Astrocyte (in vitro differentiated cells and primary cell): Measurements from ENCODE around the gene ALDOB. TPM values are rescaled to one million over a fixed set of nuclear protein-coding genes. Genes with fewer than 3 reads are reported as not detected.

Experiments used
- DNase-seq: peaks from one replicate; pipeline ENCODE4 v3.0.0-alpha.2; 2010; ENCODE audit warnings: low read depth
- FAIRE-seq: peaks from 2 replicates; lab custom pipeline; 2011; peaks lifted over from hg19 to GRCh38; lab: Jason Lieb, UNC
- H2AFZ ChIP-seq: 2 replicates; pipeline ENCODE4 v1.6.0; 2012; ENCODE audit warnings: low read depth, low read length, inconsistent platforms
- H3K27ac ChIP-seq: 2 replicates; pipeline ENCODE4 v1.5.1; 2011; ENCODE audit warnings: low read depth, low read length, inconsistent platforms
- H3K27me3 ChIP-seq: 2 replicates; pipeline ENCODE4 v1.6.0; 2011; ENCODE audit warnings: low read length, inconsistent platforms; ENCODE audit not compliant: insufficient read depth
- H3K36me3 ChIP-seq: 2 replicates; pipeline ENCODE4 v1.5.1; 2011; ENCODE audit warnings: low read length, inconsistent platforms; ENCODE audit not compliant: insufficient read depth
- H3K4me1 ChIP-seq: 2 replicates; pipeline ENCODE4 v1.5.1; 2011; ENCODE audit warnings: low read length, inconsistent platforms; ENCODE audit not compliant: insufficient read depth
- H3K4me2 ChIP-seq: 2 replicates; pipeline ENCODE4 v1.6.0; 2012; ENCODE audit warnings: low read length, inconsistent platforms
- H3K4me3 ChIP-seq: 2 replicates; pipeline ENCODE4 v1.5.1; 2011; ENCODE audit warnings: low read depth, mild to moderate bottlenecking, low read length, inconsistent platforms; ENCODE audit not compliant: insufficient read depth
- H3K79me2 ChIP-seq: 2 replicates; pipeline ENCODE4 v1.6.0; 2012; ENCODE audit warnings: mild to moderate bottlenecking, low read length, inconsistent platforms; ENCODE audit not compliant: insufficient read depth
- H3K9ac ChIP-seq: 2 replicates; pipeline ENCODE4 v1.6.0; 2012; ENCODE audit warnings: mild to moderate bottlenecking, low read length, inconsistent platforms
- H3K9me3 ChIP-seq: 2 replicates; pipeline ENCODE4 v1.5.1; 2012; ENCODE audit warnings: low read depth, mild to moderate bottlenecking, low read length, inconsistent platforms; ENCODE audit not compliant: insufficient read depth
- H4K20me1 ChIP-seq: 2 replicates; pipeline ENCODE4 v1.6.0; 2012; ENCODE audit warnings: low read length, inconsistent platforms; ENCODE audit not compliant: insufficient read depth
- H3K27ac Mint-ChIP-seq: one replicate; pipeline ENCODE4 v1.8.0; 2021; ENCODE audit warnings: mild to moderate bottlenecking, mixed read lengths; ENCODE audit not compliant: unreplicated experiment
- H3K27me3 Mint-ChIP-seq: one replicate; pipeline ENCODE4 v1.8.0; 2021; ENCODE audit warnings: low read depth, mixed read lengths; ENCODE audit not compliant: unreplicated experiment
- H3K36me3 Mint-ChIP-seq: one replicate; pipeline ENCODE4 v1.8.0; 2021; ENCODE audit warnings: low read depth, mixed read lengths; ENCODE audit not compliant: unreplicated experiment
- H3K4me1 Mint-ChIP-seq: one replicate; pipeline ENCODE4 v1.8.0; 2021; ENCODE audit warnings: low read depth, mixed read lengths; ENCODE audit not compliant: unreplicated experiment
- H3K4me3 Mint-ChIP-seq: one replicate; pipeline ENCODE4 v1.8.0; 2021; ENCODE audit warnings: mild to moderate bottlenecking, moderate library complexity, mixed read lengths; ENCODE audit not compliant: unreplicated experiment
- H3K9me3 Mint-ChIP-seq: one replicate; pipeline ENCODE4 v1.8.0; 2021; ENCODE audit warnings: mild to moderate bottlenecking, mixed read lengths; ENCODE audit not compliant: unreplicated experiment
- CTCF ChIP-seq: IDR thresholded peaks from 2 replicates; pipeline ENCODE4 v1.5.1; 2011; ENCODE audit warnings: low read depth, mild to moderate bottlenecking, inconsistent platforms, low read length, moderate library complexity; ENCODE audit not compliant: insufficient read depth
- EZH2 ChIP-seq: IDR thresholded peaks from 2 replicates; pipeline ENCODE4 v1.6.1; 2012; ENCODE audit warnings: mild to moderate bottlenecking, low read length, inconsistent platforms; ENCODE audit not compliant: insufficient read depth
- total RNA-seq: library from RNA; stranded (reverse); gene quantifications from 2 replicates; pipeline ENCODE4 v1.2.1, GENCODE V29; 2021

Gene ALDOB
- total RNA-seq, 1 donor from 2014 or later: not detected

- peaks cover 2% of the 10 kb centered on the region for H3K9me3 Mint-ChIP-seq
- Histone ChIP-seq H3K9me3 (no peaks in the 10 kb centered on the region), H3K4me2 (no peak overlapping the region), H3K4me3 (no peak overlapping the region), H4K20me1 (no peaks in the 10 kb centered on the region), H3K27me3 (no peaks in the 10 kb centered on the region), H2AFZ (no peak overlapping the region), H3K4me1 (peaks cover 4% of the 10 kb centered on the region), H3K79me2 (no peaks in the 10 kb centered on the region), H3K36me3 (no peaks in the 10 kb centered on the region), H3K27ac (no peak overlapping the region), H3K9ac (no peak overlapping the region)
- no peak overlapping the region for H3K4me3 Mint-ChIP-seq
- FAIRE-seq (no peak), DNase-seq (no peak)
- no peak for TF ChIP-seq CTCF
- no peak for TF ChIP-seq EZH2
- H3K4me1 Mint-ChIP-seq: peaks cover 16% of the 10 kb centered on the region
- peaks cover 20% of the 10 kb centered on the region for H3K36me3 Mint-ChIP-seq
- H3K27ac Mint-ChIP-seq: no peak overlapping the region
- no peaks in the 10 kb centered on the region for H3K27me3 Mint-ChIP-seq
Observed at GRCh38 chr9:101478444-101478843, 42.9 kb upstream of the ALDOB start.

- H3K4me1 ChIP-seq: peaks cover 4% of the 10 kb centered on the region
- H3K4me1 Mint-ChIP-seq: peaks cover 16% of the 10 kb centered on the region
- no peak overlapping the region for H2AFZ ChIP-seq
- no peak overlapping the region for H3K9ac ChIP-seq
- TF ChIP-seq CTCF (no peak), EZH2 (no peak)
- H3K27me3 ChIP-seq: no peaks in the 10 kb centered on the region
- H3K4me2 ChIP-seq: no peak overlapping the region
- no peaks in the 10 kb centered on the region for H3K27me3 Mint-ChIP-seq
- FAIRE-seq (no peak), DNase-seq (no peak)
- no peaks in the 10 kb centered on the region for H3K36me3 ChIP-seq
- H3K27ac Mint-ChIP-seq: no peak overlapping the region
- H3K4me3 Mint-ChIP-seq: no peak overlapping the region
- no peak overlapping the region for H3K4me3 ChIP-seq
- no peaks in the 10 kb centered on the region for H4K20me1 ChIP-seq
- H3K27ac ChIP-seq: no peak overlapping the region
- H3K9me3 ChIP-seq: no peaks in the 10 kb centered on the region
- no peaks in the 10 kb centered on the region for H3K79me2 ChIP-seq
- H3K36me3 Mint-ChIP-seq: peaks cover 24% of the 10 kb centered on the region
- H3K9me3 Mint-ChIP-seq: peaks cover 2% of the 10 kb centered on the region
Observed at GRCh38 chr9:101477736-101478135, 42.2 kb upstream of the ALDOB start.

DNA sequence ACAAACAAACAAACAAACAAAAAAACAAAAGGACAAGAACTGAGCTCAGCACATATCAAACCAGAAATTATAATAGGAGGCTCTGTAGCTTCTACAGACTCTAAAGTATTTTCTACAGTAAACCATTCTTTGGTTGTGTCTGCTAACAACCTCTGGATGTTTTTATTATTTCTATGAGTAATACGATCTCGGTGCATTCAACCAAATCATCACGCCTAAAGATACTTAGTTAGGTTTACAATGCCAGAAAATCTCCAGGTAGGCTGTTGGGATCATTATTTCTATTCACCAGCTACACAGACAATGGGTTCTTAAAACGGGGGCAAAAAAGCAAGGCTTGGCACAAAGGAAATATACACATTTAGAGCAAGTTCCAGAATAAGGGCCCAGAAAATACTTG, 41.6 kb upstream of the ALDOB start:
- H3K36me3 Mint-ChIP-seq: peaks cover 26% of the 10 kb centered on the region
- no peak overlapping the region for H3K4me3 Mint-ChIP-seq
- FAIRE-seq: no peak
- Histone ChIP-seq H3K9me3 (no peaks in the 10 kb centered on the region), H3K79me2 (no peaks in the 10 kb centered on the region), H2AFZ (no peak overlapping the region), H3K27ac (no peak overlapping the region), H4K20me1 (no peaks in the 10 kb centered on the region), H3K4me1 (peaks cover 4% of the 10 kb centered on the region), H3K4me3 (no peak overlapping the region), H3K4me2 (peak overlapping the region; percentile 23), H3K9ac (no peak overlapping the region), H3K36me3 (no peaks in the 10 kb centered on the region), H3K27me3 (no peaks in the 10 kb centered on the region)
- no peak overlapping the region for H3K27ac Mint-ChIP-seq
- peaks cover 16% of the 10 kb centered on the region for H3K4me1 Mint-ChIP-seq
- no peak for TF ChIP-seq EZH2
- DNase-seq: no peak
- no peaks in the 10 kb centered on the region for H3K27me3 Mint-ChIP-seq
- peaks cover 2% of the 10 kb centered on the region for H3K9me3 Mint-ChIP-seq
